GM12878 (cell line): Measurements from ENCODE around the gene GRK6. TPM values are rescaled to one million over a fixed set of nuclear protein-coding genes. Genes with fewer than 3 reads are reported as not detected.

ENCODE experiments used
- ATAC-seq: fragments of 200-7000 bp; cut with Tn5 transposase; 3 replicates; pipeline ENCODE4 v1.9.1; 2020; ENCODE audit warnings: mild to moderate bottlenecking, moderate library complexity
- BruUV-seq: library from RNA; stranded (reverse); fragments of 400-500 nt; replicated peaks from 2 replicates; lab custom pipeline; 2021; lab: Mats Ljungman, UMichigan
- CTCF ChIA-PET: fragments of 300-600 bp; sonication (Branson Sonifier 250); formaldehyde crosslinking; extraction: SDS; loops from one replicate; lab custom pipeline; 2021; ENCODE audit warnings: inconsistent platforms; lab: Yijun Ruan, JAX
- POLR2A ChIA-PET: fragments of 350-600 bp; formaldehyde crosslinking; extraction: SDS; loops from one replicate; lab custom pipeline; 2021; ENCODE audit warnings: inconsistent platforms; lab: Charles Lee
- RAD21 ChIA-PET: fragments of 300-600 bp; sonication (Branson Sonifier 250); formaldehyde crosslinking; loops from one replicate; lab custom pipeline; 2023; ENCODE audit warnings: antibody characterized with exemption; ENCODE audit not compliant: unreplicated experiment; lab: Charles Lee
- SMC1A ChIA-PET: fragments of 300-600 bp; sonication (Branson Sonifier 250); formaldehyde crosslinking; loops from one replicate; lab custom pipeline; 2023; ENCODE audit not compliant: unreplicated experiment, uncharacterized antibody; lab: Charles Lee
- DNase-seq: peaks from one replicate; pipeline ENCODE4 v3.0.0-alpha.2; 2011; ENCODE audit warnings: low read depth, low spot score
- FAIRE-seq: peaks from 3 replicates; lab custom pipeline; 2011; peaks lifted over from hg19 to GRCh38; lab: Jason Lieb, UNC
- H2AFZ ChIP-seq: 2 replicates; pipeline ENCODE4 v1.6.0; 2011; ENCODE audit warnings: low read depth, low read length, control low read depth; ENCODE audit not compliant: control insufficient read depth
- H3K27ac ChIP-seq: 2 replicates; pipeline ENCODE4 v1.5.1; 2011; ENCODE audit warnings: control low read depth; ENCODE audit not compliant: control insufficient read depth, insufficient read depth
- H3K27me3 ChIP-seq, 2 experiments: replicated peaks in 1 of 2; 2 replicates each; pipeline versions ENCODE4 v1.6.0 to v1.6.1; 2011; ENCODE audit warnings: low read length in 1 of 2; ENCODE audit not compliant: control insufficient read depth in 2 of 2, insufficient read depth in 2 of 2
- H3K36me3 ChIP-seq, 2 experiments: 2 replicates each; pipeline ENCODE4 v1.5.1; 2011; ENCODE audit warnings: low read length in 1 of 2; ENCODE audit not compliant: control insufficient read depth in 2 of 2, insufficient read depth in 2 of 2
- H3K4me1 ChIP-seq: 2 replicates; pipeline ENCODE4 v1.6.1; 2011; ENCODE audit warnings: mild to moderate bottlenecking, low read length, moderate library complexity, mixed read lengths; ENCODE audit not compliant: control insufficient read depth, insufficient read depth
- H3K4me2 ChIP-seq: 2 replicates; pipeline ENCODE4 v1.6.0; 2011; ENCODE audit warnings: control low read depth; ENCODE audit not compliant: control insufficient read depth, insufficient read depth
- H3K4me3 ChIP-seq: fragments of 200-600 bp; sonication (generic); 2 replicates; pipeline ENCODE4 v1.5.1; 2016
- H3K79me2 ChIP-seq: 2 replicates; pipeline ENCODE4 v1.6.0; 2011; ENCODE audit warnings: low read length; ENCODE audit not compliant: control insufficient read depth, insufficient read depth
- H3K9ac ChIP-seq: 2 replicates; pipeline ENCODE4 v1.8.0; 2011; ENCODE audit warnings: low read length, control low read depth, mixed read lengths; ENCODE audit not compliant: control insufficient read depth, insufficient read depth
- H3K9me3 ChIP-seq: replicated peaks from 3 replicates; pipeline ENCODE4 v1.5.1; 2011; ENCODE audit warnings: mild to moderate bottlenecking, low read length; ENCODE audit not compliant: control insufficient read depth, insufficient read depth
- H4K20me1 ChIP-seq: 2 replicates; pipeline ENCODE4 v1.6.0; 2011; ENCODE audit not compliant: control insufficient read depth, insufficient read depth
- ASH2L ChIP-seq: fragments of 300-600, 200-600 bp; sonication (generic); IDR thresholded peaks from 2 replicates; pipeline ENCODE4 v1.6.1; 2017; ENCODE audit warnings: low read depth, mild to moderate bottlenecking, borderline replicate concordance
- CEBPB ChIP-seq, 2 experiments: fragments of 150-350 bp in 1 of 2; IDR thresholded peaks; 2 replicates each; pipeline ENCODE4 v1.6.1; 2012 to 2014; ENCODE audit warnings: low read depth in 2 of 2, low read length in 2 of 2, borderline replicate concordance in 1 of 2, inconsistent platforms in 1 of 2
- CEBPZ ChIP-seq: fragments of 150-350 bp; IDR thresholded peaks from 2 replicates; pipeline ENCODE4 v1.6.1; 2016; ENCODE audit warnings: low read depth, low read length
- NFYB ChIP-seq: IDR thresholded peaks from 2 replicates; pipeline ENCODE4 v1.6.1; 2011; ENCODE audit warnings: low read depth, mild to moderate bottlenecking, low read length, improper control_type of control experiment, moderate library complexity; ENCODE audit not compliant: insufficient read depth
- POLR2A ChIP-seq: IDR thresholded peaks from 2 replicates; pipeline ENCODE4 v1.6.1; 2011; ENCODE audit warnings: low read depth, mild to moderate bottlenecking, low read length
- POLR2AphosphoS5 ChIP-seq: IDR thresholded peaks from 2 replicates; pipeline ENCODE4 v1.6.1; 2011; ENCODE audit warnings: mild to moderate bottlenecking, low read length, inconsistent platforms
- RBBP5 ChIP-seq: fragments of 200-600 bp; sonication (generic); conservative IDR thresholded peaks from 2 replicates; pipeline ENCODE4 v1.6.1; 2016
- STAT1 ChIP-seq: fragments of 450-650 bp; conservative IDR thresholded peaks from 2 replicates; pipeline ENCODE4 v1.6.1; 2014; ENCODE audit warnings: antibody characterized with exemption, mild to moderate bottlenecking
- TARDBP ChIP-seq: IDR thresholded peaks from 2 replicates; pipeline ENCODE4 v1.6.1; 2016; ENCODE audit warnings: borderline replicate concordance
- WGBS: methylation state at CpG from one replicate; pipeline ENCODE4 v1.1.6; 2016; ENCODE audit warnings: low lambda C conversion rate; ENCODE audit not compliant: insufficient replicate concordance, insufficient coverage; ENCODE audit errors: missing lambda C conversion rate; 5-methylcytosine and 5-hydroxymethylcytosine counted together
- in situ Hi-C: fragments of 300-500 bp; cut with MboI; formaldehyde crosslinking; loops from 9 replicates; pipeline ENCODE4 v1.14.3; 2018; ENCODE audit warnings: mixed read lengths
- intact Hi-C: fragments of 100-400 bp; cut with micrococcal nuclease; formaldehyde crosslinking; loops from one replicate; pipeline ENCODE4 v1.14.2; 2022; ENCODE audit not compliant: unreplicated experiment
- polyA plus RNA-seq, 11 experiments: library from polyadenylated mRNA; depleted of rRNA in 4 of 11; unstranded in 6 of 11; stranded (reverse) in 5 of 11; fragments of >200 nt; fragmentation: Nextera tagmentation in 4 of 11; fragmentation: Illumina TruSeq in 1 of 11; extraction: Ambion mirVana in 4 of 11; extraction: Trizol in 1 of 11; gene quantifications; 1 replicate in 1 of 11; 2 replicates in 10 of 11; pipeline versions ENCODE4 v1.2.1 to v1.2.3, GENCODE V29; 2011 to 2016; ENCODE audit warnings: inconsistent platforms in 2 of 11, missing spikeins in 2 of 11, low read depth in 1 of 11
- total RNA-seq, 4 experiments: library from RNA; depleted of rRNA in 3 of 4; stranded (reverse); fragments of >200 nt in 3 of 4; fragmentation: Illumina TruSeq in 1 of 4; extraction: Trizol in 1 of 4; gene quantifications; 2 replicates each; pipeline versions ENCODE4 v1.2.1 to v1.2.3, GENCODE V29; 2013 to 2021

Gene GRK6
- total and polyA plus RNA-seq, 10 of the 15 experiments (the other 5 are each of a cell fraction or from before 2014, with no cell fraction given), result 0.79 to 124 (median 41.6) TPM

GRCh38 chr5:177437623-177438022 is 11.1 kb downstream of the GRK6 start:
- Histone ChIP-seq H3K9me3 (no peaks in the 10 kb centered on the region), H3K9ac (no peak overlapping the region), H3K4me3 (no peak overlapping the region), H3K36me3 (peaks cover 42 to 55% of the 10 kb centered on the region in 2 experiments), H3K4me2 (no peak overlapping the region), H4K20me1 (no peaks in the 10 kb centered on the region), H3K79me2 (peaks cover 4% of the 10 kb centered on the region), H3K27ac (no peak overlapping the region), H3K4me1 (peaks cover 2% of the 10 kb centered on the region), H2AFZ (no peak overlapping the region), H3K27me3 (no peaks in the 10 kb centered on the region)
- DNase-seq (no peak), FAIRE-seq (no peak), ATAC-seq (no peak)
- ChIA-PET RAD21 (interaction anchor here (0.5 kb wide), 1 partner anchor 351 kb away, joined by 3 read pairs; the partner anchor contains the start of gene FGFR4), POLR2A (interaction anchor here (1.3 to 2.4 kb wide), 4 partner anchors 8 to 11 kb away, joined by 3 to 7 read pairs (median 6); partner anchors contain the start of gene GRK6), SMC1A (interaction anchor here (0.9 to 2.0 kb wide), 4 partner anchors 9 to 65 kb away, joined by 3 to 6 read pairs (median 4); partner anchors contain the start of gene PRR7), CTCF (interaction anchor here (1.7 kb wide), 1 partner anchor 34 kb away, joined by 8 read pairs; no protein-coding TSS in a partner anchor)
- intact Hi-C loops, result no loop called here
- 100% methylated on average over 4 of the region's 4 CpGs for WGBS
- TF ChIP-seq CEBPB (IDR thresholded peaks at IDR 0.05; ENCODE audit: borderline replicate concordance in 1 of 2, low read depth in 2 of 2, low read length in 2 of 2), result no peak
- TF ChIP-seq NFYB, result peak; percentile 62; the same call in 1 of the 2 replicates
- no TSS peak for BruUV-seq
- in situ Hi-C loops, result no loop called here

- H3K4me2 ChIP-seq, result no peak overlapping the region
- no peak overlapping the region for H3K27ac ChIP-seq
- H3K9ac ChIP-seq, result no peak overlapping the region
- BruUV-seq, result no TSS peak
- H3K4me3 ChIP-seq, result no peak overlapping the region
- no peaks in the 10 kb centered on the region for H3K9me3 ChIP-seq
- in situ Hi-C loops (no loop called here), intact Hi-C loops (no loop called here)
- ChIA-PET CTCF (interaction anchor here (1.7 kb wide), 1 partner anchor 34 kb away, joined by 8 read pairs; no protein-coding TSS in a partner anchor), SMC1A (interaction anchor here (0.9 to 2.0 kb wide), 2 partner anchors 10 to 14 kb away, joined by 3 to 5 read pairs; no protein-coding TSS in a partner anchor), RAD21 (interaction anchor here (0.8 kb wide), 1 partner anchor 14 kb away, joined by 3 read pairs; no protein-coding TSS in a partner anchor), POLR2A (interaction anchor here (0.7 to 2.4 kb wide), 4 partner anchors 10 to 29 kb away, joined by 3 to 7 read pairs (median 3); partner anchors contain the start of genes F12 and GRK6)
- 93% methylated on average over 10 of the region's 10 CpGs for WGBS
- no peaks in the 10 kb centered on the region for H3K27me3 ChIP-seq
- DNase-seq (no peak), FAIRE-seq (no peak), ATAC-seq (no peak)
- H3K36me3 ChIP-seq, result peaks cover 38 to 46% of the 10 kb centered on the region in 2 experiments
- no peaks in the 10 kb centered on the region for H3K79me2 ChIP-seq
- TF ChIP-seq RBBP5 (no peak), STAT1 (no peak), TARDBP (no peak), ASH2L (no peak), CEBPZ (no peak), POLR2AphosphoS5 (peak; percentile 54; the same call in 1 of the 2 replicates), POLR2A (peak; percentile 70)
- H4K20me1 ChIP-seq, result no peaks in the 10 kb centered on the region
- no peaks in the 10 kb centered on the region for H3K4me1 ChIP-seq
- no peak overlapping the region for H2AFZ ChIP-seq
These were observed 12.0 kb downstream of the GRK6 start for GRCh38 chr5:177438468-177438867.
